CD4-positive, alpha-beta T cell (primary cell): ENCODE measurements around the gene NXPE4. TPM values are rescaled to one million over a fixed set of nuclear protein-coding genes. Genes with fewer than 3 reads are reported as not detected.

Experiments used
- ATAC-seq: fragments of 200-7000 bp; cut with Tn5 transposase; one replicate; pipeline ENCODE4 v1.10.0; 2022; ENCODE audit warnings: mild to moderate bottlenecking; ENCODE audit not compliant: poor library complexity
- CTCF ChIA-PET: fragments of 350-600 bp; sonication (Branson Sonifier 250); formaldehyde crosslinking; loops from one replicate; lab custom pipeline; 2021; ENCODE audit warnings: antibody characterized with exemption, inconsistent platforms; lab: Charles Lee
- POLR2A ChIA-PET: fragments of 350-600 bp; sonication (Branson Sonifier 250); formaldehyde crosslinking; loops from one replicate; lab custom pipeline; 2021; ENCODE audit warnings: antibody characterized with exemption, inconsistent platforms; lab: Charles Lee
- DNase-seq, 14 experiments: peaks; one replicate each; pipeline ENCODE4 v3.0.0-alpha.2; 2013 to 2020; ENCODE audit warnings: mixed read lengths in 2 of 14
- H3K27ac ChIP-seq, 2 donors: one replicate each; pipeline versions ENCODE4 v1.5.1 to v1.7.0; 2013; ENCODE audit warnings: low read length in 2 of 2, low read depth in 1 of 2, mild to moderate bottlenecking in 1 of 2
- H3K27me3 ChIP-seq, 2 experiments: 1 replicate in 1 of 2; 2 replicates in 1 of 2; pipeline versions ENCODE4 v1.6.1 to v1.7.0; 2013; ENCODE audit warnings: low read length in 2 of 2, control low read depth in 1 of 2, mild to moderate bottlenecking in 1 of 2, moderate library complexity in 1 of 2; ENCODE audit not compliant: insufficient read depth in 2 of 2, control insufficient read depth in 1 of 2
- H3K36me3 ChIP-seq: one replicate; pipeline ENCODE4 v1.6.1; 2013; ENCODE audit warnings: low read length, control low read depth; ENCODE audit not compliant: insufficient read depth
- H3K4me1 ChIP-seq: one replicate; pipeline ENCODE4 v1.6.1; 2013; ENCODE audit warnings: low read length, control low read depth; ENCODE audit not compliant: insufficient read depth
- H3K4me3 ChIP-seq: one replicate; pipeline ENCODE4 v1.5.1; 2013; ENCODE audit warnings: mild to moderate bottlenecking, low read length, moderate library complexity
- H3K9me3 ChIP-seq, 2 experiments: 1 replicate in 1 of 2; 2 replicates in 1 of 2; pipeline versions ENCODE4 v1.6.1 to v1.7.0; 2013; ENCODE audit warnings: low read length in 2 of 2, mild to moderate bottlenecking in 2 of 2, control low read depth in 1 of 2, moderate library complexity in 1 of 2; ENCODE audit not compliant: control insufficient read depth in 1 of 2, insufficient read depth in 1 of 2
- H3K27ac Mint-ChIP-seq: one replicate; pipeline ENCODE4 v1.8.0; 2020; ENCODE audit warnings: mixed read lengths
- H3K27me3 Mint-ChIP-seq: one replicate; pipeline ENCODE4 v1.8.0; 2021; ENCODE audit warnings: mixed read lengths
- H3K36me3 Mint-ChIP-seq: one replicate; pipeline ENCODE4 v1.8.0; 2021; ENCODE audit warnings: low read depth, mixed read lengths
- H3K4me1 Mint-ChIP-seq: one replicate; pipeline ENCODE4 v1.8.0; 2021; ENCODE audit warnings: low read depth, mixed read lengths
- H3K4me3 Mint-ChIP-seq: one replicate; pipeline ENCODE4 v1.8.0; 2020; ENCODE audit warnings: mild to moderate bottlenecking, mixed read lengths
- H3K9me3 Mint-ChIP-seq: one replicate; pipeline ENCODE4 v1.8.0; 2020; ENCODE audit warnings: mixed read lengths
- CTCF ChIP-seq: fragments of 200-600 bp; IDR thresholded peaks from one replicate; pipeline ENCODE4 v1.8.0; 2022; ENCODE audit warnings: antibody characterized with exemption, mild to moderate bottlenecking
- intact Hi-C, 2 experiments: fragments of 100-400 bp; cut with DNase I in 1 of 2; cut with micrococcal nuclease in 1 of 2; formaldehyde crosslinking; loops; one replicate each; pipeline versions ENCODE4 v1.15.1 to v1.9.0; 2023 to 2025; cut with DNase I, micrococcal nuclease
- total RNA-seq, 174 experiments: library from RNA in 2 of 174; stranded (reverse) in 2 of 174; gene quantifications; one replicate each; pipeline ENCODE4 v1.2.3 and lab custom pipeline; 2021 to 2026

Gene NXPE4
- total RNA-seq, 2 experiments from 2014 or later: not detected

DNA sequence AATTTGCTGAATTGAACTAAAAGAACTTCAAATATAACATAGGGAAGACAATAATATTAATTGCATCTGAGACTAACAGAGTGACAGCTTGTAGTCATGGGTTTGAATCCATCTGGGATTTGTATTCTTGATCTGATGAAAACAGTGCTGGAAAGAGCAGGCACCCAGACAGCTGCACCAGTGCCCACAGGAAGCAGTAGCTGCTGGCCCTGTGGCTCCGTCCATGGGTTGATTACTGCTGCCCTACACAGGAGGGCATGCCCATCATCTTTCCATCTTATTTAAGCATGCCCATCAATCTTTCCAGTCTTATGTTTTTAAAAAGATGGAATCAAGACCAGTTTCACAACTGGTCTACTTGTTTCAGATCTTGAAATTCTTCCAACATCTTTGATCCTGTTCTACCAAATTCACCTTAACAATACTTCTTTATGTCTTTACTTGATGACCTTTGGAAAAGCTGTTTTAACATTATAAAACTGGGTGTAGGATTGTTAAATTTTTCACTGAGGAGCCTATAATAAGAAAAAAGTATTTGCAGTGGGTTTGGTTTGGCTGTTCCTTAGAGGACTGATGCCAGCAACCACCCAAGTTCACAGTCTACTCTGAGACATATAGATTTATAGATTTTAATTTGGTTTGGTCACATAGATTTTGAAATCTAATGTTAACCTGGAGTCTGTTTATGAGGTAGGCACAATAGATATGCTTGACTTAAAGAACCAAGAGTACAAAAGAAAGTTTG, 761 bp upstream of the NXPE4 start:
- H3K27ac ChIP-seq: no peak overlapping the region
- no peaks in the 10 kb centered on the region for H3K4me1 ChIP-seq
- no peaks in the 10 kb centered on the region for H3K36me3 Mint-ChIP-seq
- H3K27me3 ChIP-seq: no peaks in the 10 kb centered on the region
- no peak for TF ChIP-seq CTCF
- no peak overlapping the region for H3K4me3 Mint-ChIP-seq
- no peaks in the 10 kb centered on the region for H3K9me3 Mint-ChIP-seq
- H3K9me3 ChIP-seq: no peaks in the 10 kb centered on the region
- no peaks in the 10 kb centered on the region for H3K4me1 Mint-ChIP-seq
- intact Hi-C loops: no loop called here
- no peak for DNase-seq
- no peak overlapping the region for H3K27ac Mint-ChIP-seq
- no peak for ATAC-seq
- H3K27me3 Mint-ChIP-seq: no peaks in the 10 kb centered on the region
- no peaks in the 10 kb centered on the region for H3K36me3 ChIP-seq
- no peak overlapping the region for H3K4me3 ChIP-seq
- ChIA-PET CTCF (no interaction called here), POLR2A (no interaction called here)

DNA sequence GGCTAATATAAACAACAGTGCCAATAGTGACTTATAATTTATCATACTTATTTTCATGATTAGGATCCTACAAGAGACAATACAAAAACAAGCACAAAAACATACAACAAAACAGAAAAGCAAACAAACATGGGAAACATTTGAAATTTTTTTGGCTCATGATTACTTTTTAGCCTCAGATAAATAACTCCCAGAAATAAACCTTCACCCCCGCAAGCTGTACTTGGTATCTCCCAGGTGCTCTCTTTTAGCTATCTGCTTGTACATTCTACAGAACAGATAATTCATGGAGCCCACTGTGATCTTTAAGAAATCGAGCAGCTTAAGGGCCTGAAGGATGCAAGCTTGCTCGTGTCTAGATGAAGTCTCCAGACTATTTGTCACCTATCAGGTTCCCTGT, 883 bp downstream of the NXPE4 start:
- Mint-ChIP-seq H3K4me1 (no peaks in the 10 kb centered on the region), H3K4me3 (no peak overlapping the region), H3K9me3 (no peaks in the 10 kb centered on the region), H3K27ac (no peak overlapping the region), H3K36me3 (no peaks in the 10 kb centered on the region), H3K27me3 (no peaks in the 10 kb centered on the region)
- Histone ChIP-seq H3K27me3 (no peaks in the 10 kb centered on the region), H3K36me3 (no peaks in the 10 kb centered on the region), H3K27ac (no peak overlapping the region), H3K4me3 (no peak overlapping the region), H3K4me1 (no peaks in the 10 kb centered on the region), H3K9me3 (no peaks in the 10 kb centered on the region)
- TF ChIP-seq CTCF: no peak
- ATAC-seq (no peak), DNase-seq (no peak)
- intact Hi-C loops: no loop called here
- ChIA-PET CTCF (no interaction called here), POLR2A (no interaction called here)

DNA sequence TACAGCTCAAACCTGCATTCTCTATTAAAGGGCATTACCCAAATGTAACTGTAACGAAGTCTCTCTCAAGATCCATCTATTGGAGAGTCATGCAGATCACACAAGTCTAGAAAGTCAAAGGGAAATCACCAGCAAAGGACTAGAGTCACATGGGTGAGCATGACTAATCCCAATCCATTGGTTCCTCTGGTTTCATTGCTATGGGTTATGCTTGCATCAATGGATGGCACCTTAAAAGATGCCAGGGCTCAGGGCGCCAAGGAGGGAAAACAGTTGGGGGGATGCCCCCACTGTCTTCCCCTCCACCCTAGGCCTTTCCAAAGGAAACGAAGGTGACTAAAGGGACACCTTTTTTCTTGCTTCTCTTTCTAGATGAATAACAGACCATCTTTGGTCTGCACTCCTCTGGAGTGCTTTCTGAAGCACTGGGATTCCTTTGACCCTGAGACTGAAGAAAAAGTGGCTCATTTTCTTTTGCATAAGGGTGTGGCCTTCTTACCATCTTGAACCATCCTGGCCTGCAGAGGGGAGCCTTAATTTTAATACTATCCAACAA, 8.1 kb downstream of the NXPE4 start:
- TF ChIP-seq CTCF: no peak
- Mint-ChIP-seq H3K27ac (no peak overlapping the region), H3K4me3 (no peak overlapping the region), H3K27me3 (peaks cover 5% of the 10 kb centered on the region), H3K36me3 (peaks cover 4% of the 10 kb centered on the region), H3K9me3 (peaks cover 24% of the 10 kb centered on the region), H3K4me1 (no peaks in the 10 kb centered on the region)
- ChIA-PET CTCF (no interaction called here), POLR2A (no interaction called here)
- no peak for ATAC-seq
- Histone ChIP-seq H3K4me3 (no peak overlapping the region), H3K27me3 (no peaks in the 10 kb centered on the region), H3K27ac (no peak overlapping the region), H3K4me1 (no peaks in the 10 kb centered on the region), H3K9me3 (peaks cover 9 to 31% of the 10 kb centered on the region in 2 experiments), H3K36me3 (no peaks in the 10 kb centered on the region)
- intact Hi-C loops: no loop called here
- no peak for DNase-seq
